OCI-LY3 (cell line): ENCODE measurements around the gene PCDHA3.
"Not testable (repeated sequence)": the region's sequence is repeated elsewhere in the genome, so short reads cannot be mapped to it uniquely, and the experiment has no call there.

Experiments used
- H2AFZ ChIP-seq: fragments of 200-600, 300-600 bp; shearing (Covaris generic); 2 replicates; pipeline ENCODE4 v1.6.0; 2014; ENCODE audit warnings: antibody characterized with exemption, low read depth, low read length
- H3K27ac ChIP-seq: fragments of 200-600, 300-600 bp; sonication (generic); 2 replicates; pipeline ENCODE4 v1.5.1; 2014; ENCODE audit warnings: mild to moderate bottlenecking, low read length, moderate library complexity, mixed read lengths
- H3K27me3 ChIP-seq: fragments of 200-600, 300-600 bp; sonication (generic); 2 replicates; pipeline ENCODE4 v1.6.1; 2014; ENCODE audit warnings: low read depth, low read length, mixed read lengths
- H3K36me3 ChIP-seq: fragments of 200-600, 300-600 bp; sonication (generic); replicated peaks from 2 replicates; pipeline ENCODE3; 2014; ENCODE audit warnings: low read depth, low read length, mixed read lengths
- H3K4me1 ChIP-seq: fragments of 300-600, 200-600 bp; sonication (generic); 2 replicates; pipeline ENCODE4 v1.6.1; 2014; ENCODE audit warnings: low read length, mixed read lengths
- H3K4me2 ChIP-seq: fragments of 200-600, 300-600 bp; sonication (generic); 2 replicates; pipeline ENCODE4 v1.6.1; 2014; ENCODE audit warnings: low read length, mixed read lengths
- H3K4me3 ChIP-seq: fragments of 300-600, 200-600 bp; sonication (generic); 2 replicates; pipeline ENCODE4 v1.5.1; 2014; ENCODE audit warnings: antibody characterized with exemption, mild to moderate bottlenecking, low read length, moderate library complexity
- H3K79me2 ChIP-seq: fragments of 300-600, 200-600 bp; shearing (Covaris generic); 2 replicates; pipeline ENCODE4 v1.6.1; 2014; ENCODE audit warnings: mild to moderate bottlenecking, low read length, mixed read lengths
- H3K9ac ChIP-seq: fragments of 300-600, 200-600 bp; shearing (Covaris generic); 2 replicates; pipeline ENCODE4 v1.6.0; 2014; ENCODE audit warnings: mild to moderate bottlenecking, low read length, moderate library complexity
- H3K9me3 ChIP-seq: fragments of 200-600, 300-600 bp; shearing (Covaris generic); 2 replicates; pipeline ENCODE4 v1.6.1; 2014; ENCODE audit warnings: low read length, mixed read lengths; ENCODE audit not compliant: insufficient read depth
- H4K20me1 ChIP-seq: fragments of 200-600, 300-600 bp; sonication (generic); 2 replicates; pipeline ENCODE4 v1.6.1; 2016; ENCODE audit warnings: low read length, mixed read lengths; ENCODE audit not compliant: insufficient read depth
- CTCF ChIP-seq: fragments of 200-600, 300-600 bp; sonication (generic); IDR thresholded peaks from 2 replicates; pipeline ENCODE4 v1.5.1; 2014; ENCODE audit warnings: antibody characterized with exemption, low read length, low read depth
- EZH2phosphoT487 ChIP-seq: fragments of 200-600 bp; shearing (Covaris generic); IDR thresholded peaks from 2 replicates; pipeline ENCODE4 v1.6.1; 2018; ENCODE audit warnings: antibody characterized with exemption, mixed run types, low read depth

Gene PCDHA3

GRCh38 chr5:140794595-140795258 is 6.1 kb upstream of the PCDHA3 start, which contains the start of gene PCDHA2:
Gene PCDHA2 (plus strand): TSS chr5:140794852.
- Histone ChIP-seq H4K20me1 (no peaks in the 10 kb centered on the region), H3K27ac (no peak within 1 kb of the TSS), H2AFZ (no peak within 1 kb of the TSS), H3K27me3 (no peaks in the 10 kb centered on the region), H3K9ac (no peak within 1 kb of the TSS), H3K79me2 (no peaks in the 10 kb centered on the region), H3K9me3 (no peaks in the 10 kb centered on the region), H3K4me1 (no peaks in the 10 kb centered on the region), H3K4me2 (no peak within 1 kb of the TSS), H3K36me3 (no peaks in the 10 kb centered on the region), H3K4me3 (no peak within 1 kb of the TSS)
- TF ChIP-seq CTCF = no peak
- no peak for TF ChIP-seq EZH2phosphoT487

GRCh38 chr5:140795259-140795641 is 5.6 kb upstream of the PCDHA3 start:
- Histone ChIP-seq H3K27ac (no peak overlapping the region), H3K27me3 (no peaks in the 10 kb centered on the region), H3K9ac (no peak overlapping the region), H3K36me3 (no peaks in the 10 kb centered on the region), H3K4me1 (no peaks in the 10 kb centered on the region), H4K20me1 (no peaks in the 10 kb centered on the region), H3K9me3 (no peaks in the 10 kb centered on the region), H2AFZ (no peak overlapping the region), H3K4me2 (no peak overlapping the region), H3K4me3 (no peak overlapping the region), H3K79me2 (no peaks in the 10 kb centered on the region)
- TF ChIP-seq CTCF (no peak), EZH2phosphoT487 (no peak)

- H3K27ac ChIP-seq, H3K36me3 ChIP-seq, H3K79me2 ChIP-seq, H2AFZ ChIP-seq, H3K9me3 ChIP-seq, H4K20me1 ChIP-seq, H3K4me2 ChIP-seq, H3K9ac ChIP-seq, H3K27me3 ChIP-seq, H3K4me3 ChIP-seq, H3K4me1 ChIP-seq: not testable (repeated sequence)
These were observed 4.7 kb upstream of the PCDHA3 start for GRCh38 chr5:140796072-140796717.

GRCh38 chr5:140796718-140797095 is 4.2 kb upstream of the PCDHA3 start:
- no peak overlapping the region for H3K4me3 ChIP-seq
- no peak for TF ChIP-seq EZH2phosphoT487
- no peak for TF ChIP-seq CTCF

More at GRCh38 chr5:140796718-140797095, 4.2 kb upstream of the PCDHA3 start:
- no peaks in the 10 kb centered on the region for H4K20me1 ChIP-seq
- H3K9ac ChIP-seq = no peak overlapping the region
- H3K9me3 ChIP-seq = no peaks in the 10 kb centered on the region
- H3K27me3 ChIP-seq = no peaks in the 10 kb centered on the region
- H3K27ac ChIP-seq = no peak overlapping the region
- H3K4me2 ChIP-seq = no peak overlapping the region
- H3K4me1 ChIP-seq = no peaks in the 10 kb centered on the region
- no peaks in the 10 kb centered on the region for H3K36me3 ChIP-seq
- no peak overlapping the region for H2AFZ ChIP-seq
- H3K79me2 ChIP-seq = no peaks in the 10 kb centered on the region
